ENCODE measurements around the gene VTA1. TPM values are rescaled to one million over a fixed set of nuclear protein-coding genes. Genes with fewer than 3 reads are reported as not detected.
"Not testable (repeated sequence)": the region's sequence is repeated elsewhere in the genome, so short reads cannot be mapped to it uniquely, and the experiment has no call there.

The VTA1 gene, protein sequence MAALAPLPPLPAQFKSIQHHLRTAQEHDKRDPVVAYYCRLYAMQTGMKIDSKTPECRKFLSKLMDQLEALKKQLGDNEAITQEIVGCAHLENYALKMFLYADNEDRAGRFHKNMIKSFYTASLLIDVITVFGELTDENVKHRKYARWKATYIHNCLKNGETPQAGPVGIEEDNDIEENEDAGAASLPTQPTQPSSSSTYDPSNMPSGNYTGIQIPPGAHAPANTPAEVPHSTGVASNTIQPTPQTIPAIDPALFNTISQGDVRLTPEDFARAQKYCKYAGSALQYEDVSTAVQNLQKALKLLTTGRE
- total RNA-seq (ENCODE audit: unreplicated experiment): 34.0 TPM
- long read RNA-seq, full-length matches to known transcripts: 19 of 25 reads
- long read RNA-seq, partial matches to known transcripts: 1 of 25 reads
- long read RNA-seq, other reads (novel, unspliced or antisense): 5 of 25 reads

DNA sequence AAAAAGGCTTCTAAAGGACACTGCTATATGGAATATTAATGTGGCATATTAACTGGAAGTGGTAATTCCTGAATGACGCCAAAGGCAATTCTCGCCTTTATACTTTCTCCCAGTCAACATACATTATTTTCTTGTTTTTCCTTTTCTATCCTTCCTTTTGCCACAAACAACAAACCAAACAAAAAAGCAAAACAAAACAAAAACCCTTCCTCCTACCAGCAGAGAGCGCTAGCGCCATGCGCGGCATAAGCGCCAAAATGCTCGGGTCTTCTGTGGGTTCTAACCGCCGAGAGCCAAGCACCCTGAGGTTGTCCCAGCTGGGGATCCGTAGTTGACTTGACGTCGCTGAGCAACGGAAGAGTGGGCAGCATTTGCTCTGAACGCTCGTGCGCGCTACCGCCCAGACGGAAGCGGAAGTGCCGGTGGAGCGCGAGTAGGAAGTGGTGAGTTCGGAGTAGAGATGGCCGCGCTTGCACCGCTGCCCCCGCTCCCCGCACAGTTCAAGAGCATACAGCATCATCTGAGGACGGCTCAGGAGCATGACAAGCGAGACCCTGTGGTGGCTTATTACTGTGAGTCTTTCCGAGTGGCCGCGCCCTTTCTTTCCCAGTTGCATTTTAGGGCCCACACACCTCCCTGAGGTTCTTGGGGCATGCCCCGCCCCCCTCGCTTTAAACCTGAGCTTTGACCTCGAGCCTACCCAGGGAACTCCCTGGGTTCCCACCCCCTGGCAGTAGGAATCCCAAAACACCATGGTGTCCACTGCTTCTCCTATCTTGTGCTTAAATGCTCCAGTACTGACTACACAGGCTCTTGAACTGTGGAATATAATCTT is at the start of gene VTA1, which contains the start of gene NMBR:
Gene VTA1 (plus strand): TSS at position 436 of the 835 bp plus-strand sequence. CDS start 25 bp downstream, at position 461.
Gene NMBR (minus strand): TSS at position 295 of the 835 bp plus-strand sequence. CDS start 58,464 bp downstream, outside the sequence.
- Mint-ChIP-seq H3K4me1 (ENCODE audit: low read depth, unreplicated experiment) (peaks cover 5% of the 10 kb centered on the region), H3K9me3 (ENCODE audit: unreplicated experiment) (peaks cover 1% of the 10 kb centered on the region), H3K4me3 (ENCODE audit: unreplicated experiment) (peak within 1 kb of the TSS; percentile 94), H3K27ac (ENCODE audit: unreplicated experiment) (no peak within 1 kb of the TSS), H3K27me3 (ENCODE audit: unreplicated experiment) (no peaks in the 10 kb centered on the region), H3K36me3 (ENCODE audit: unreplicated experiment) (no peaks in the 10 kb centered on the region)
- TF ChIP-seq, protein P1, sequence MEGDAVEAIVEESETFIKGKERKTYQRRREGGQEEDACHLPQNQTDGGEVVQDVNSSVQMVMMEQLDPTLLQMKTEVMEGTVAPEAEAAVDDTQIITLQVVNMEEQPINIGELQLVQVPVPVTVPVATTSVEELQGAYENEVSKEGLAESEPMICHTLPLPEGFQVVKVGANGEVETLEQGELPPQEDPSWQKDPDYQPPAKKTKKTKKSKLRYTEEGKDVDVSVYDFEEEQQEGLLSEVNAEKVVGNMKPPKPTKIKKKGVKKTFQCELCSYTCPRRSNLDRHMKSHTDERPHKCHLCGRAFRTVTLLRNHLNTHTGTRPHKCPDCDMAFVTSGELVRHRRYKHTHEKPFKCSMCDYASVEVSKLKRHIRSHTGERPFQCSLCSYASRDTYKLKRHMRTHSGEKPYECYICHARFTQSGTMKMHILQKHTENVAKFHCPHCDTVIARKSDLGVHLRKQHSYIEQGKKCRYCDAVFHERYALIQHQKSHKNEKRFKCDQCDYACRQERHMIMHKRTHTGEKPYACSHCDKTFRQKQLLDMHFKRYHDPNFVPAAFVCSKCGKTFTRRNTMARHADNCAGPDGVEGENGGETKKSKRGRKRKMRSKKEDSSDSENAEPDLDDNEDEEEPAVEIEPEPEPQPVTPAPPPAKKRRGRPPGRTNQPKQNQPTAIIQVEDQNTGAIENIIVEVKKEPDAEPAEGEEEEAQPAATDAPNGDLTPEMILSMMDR (IDR thresholded peaks at IDR 0.05; ENCODE audit: partially characterized antibody, unreplicated experiment): peak; percentile 73
- DNase-seq: peak; percentile 93

GRCh38 chr6:142104820-142105219 is 42.2 kb upstream of the VTA1 start:
- not testable (repeated sequence) for H3K36me3 Mint-ChIP-seq (ENCODE audit: unreplicated experiment); H3K9me3 Mint-ChIP-seq (ENCODE audit: unreplicated experiment); DNase-seq; H3K27ac Mint-ChIP-seq (ENCODE audit: unreplicated experiment); H3K4me3 Mint-ChIP-seq (ENCODE audit: unreplicated experiment); H3K4me1 Mint-ChIP-seq (ENCODE audit: low read depth, unreplicated experiment); H3K27me3 Mint-ChIP-seq (ENCODE audit: unreplicated experiment)

DNA sequence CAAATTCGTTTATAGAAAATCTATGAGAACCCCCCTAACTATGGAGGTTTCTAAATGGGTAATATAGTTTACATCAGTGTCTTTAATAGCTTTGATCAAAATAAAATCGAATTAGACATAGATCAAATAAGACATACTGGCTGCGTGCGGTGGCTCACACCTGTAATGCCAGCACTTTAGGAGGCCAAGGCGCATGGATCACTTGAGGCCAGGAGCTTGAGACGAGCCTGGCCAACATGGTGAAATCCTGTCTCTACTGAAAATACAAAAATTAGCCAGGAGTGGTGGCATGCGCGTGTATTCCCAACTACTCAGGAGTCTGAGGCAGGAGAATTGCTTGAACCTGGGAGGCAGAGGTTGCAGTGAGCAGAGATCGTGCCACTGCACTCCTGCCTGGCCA is 36.2 kb upstream of the VTA1 start:
- not testable (repeated sequence) for H3K4me3 Mint-ChIP-seq (ENCODE audit: unreplicated experiment); H3K36me3 Mint-ChIP-seq (ENCODE audit: unreplicated experiment); DNase-seq; H3K27me3 Mint-ChIP-seq (ENCODE audit: unreplicated experiment); H3K9me3 Mint-ChIP-seq (ENCODE audit: unreplicated experiment); H3K27ac Mint-ChIP-seq (ENCODE audit: unreplicated experiment); H3K4me1 Mint-ChIP-seq (ENCODE audit: low read depth, unreplicated experiment)

- no peaks in the 10 kb centered on the region for H3K27me3 Mint-ChIP-seq (ENCODE audit: unreplicated experiment)
- no peak overlapping the region for H3K27ac Mint-ChIP-seq (ENCODE audit: unreplicated experiment)
- TF ChIP-seq, protein P1 (IDR thresholded peaks at IDR 0.05; ENCODE audit: partially characterized antibody, unreplicated experiment): peak; percentile 75
These were observed 34.5 kb upstream of the VTA1 start for GRCh38 chr6:142112451-142113061.

GRCh38 chr6:142117366-142117765 is 29.7 kb upstream of the VTA1 start:
- H3K36me3 Mint-ChIP-seq (ENCODE audit: unreplicated experiment): no peaks in the 10 kb centered on the region
- no peaks in the 10 kb centered on the region for H3K4me1 Mint-ChIP-seq (ENCODE audit: low read depth, unreplicated experiment)
- no peak overlapping the region for H3K27ac Mint-ChIP-seq (ENCODE audit: unreplicated experiment)
- no peak overlapping the region for H3K4me3 Mint-ChIP-seq (ENCODE audit: unreplicated experiment)
- no peak for DNase-seq
- TF ChIP-seq, protein P1 (IDR thresholded peaks at IDR 0.05; ENCODE audit: partially characterized antibody, unreplicated experiment): no peak
- no peaks in the 10 kb centered on the region for H3K27me3 Mint-ChIP-seq (ENCODE audit: unreplicated experiment)
- H3K9me3 Mint-ChIP-seq (ENCODE audit: unreplicated experiment): no peaks in the 10 kb centered on the region

More at GRCh38 chr6:142112451-142113061, 34.5 kb upstream of the VTA1 start:
- no peaks in the 10 kb centered on the region for H3K9me3 Mint-ChIP-seq (ENCODE audit: unreplicated experiment)
- H3K36me3 Mint-ChIP-seq (ENCODE audit: unreplicated experiment): no peaks in the 10 kb centered on the region
- H3K4me1 Mint-ChIP-seq (ENCODE audit: low read depth, unreplicated experiment): no peaks in the 10 kb centered on the region
- H3K4me3 Mint-ChIP-seq (ENCODE audit: unreplicated experiment): no peak overlapping the region
- peak; percentile 80 for DNase-seq

Measured in glutamatergic neuron (in vitro differentiated cells).